GM19099 (cell line): ENCODE data around the gene CHCHD4.

Source experiments
- POLR2A ChIP-seq: IDR thresholded peaks from 3 replicates; pipeline ENCODE4 v1.6.1; 2011; ENCODE audit warnings: low read depth; ENCODE audit not compliant: insufficient read length; ENCODE audit errors: extremely low read depth

Gene CHCHD4

DNA sequence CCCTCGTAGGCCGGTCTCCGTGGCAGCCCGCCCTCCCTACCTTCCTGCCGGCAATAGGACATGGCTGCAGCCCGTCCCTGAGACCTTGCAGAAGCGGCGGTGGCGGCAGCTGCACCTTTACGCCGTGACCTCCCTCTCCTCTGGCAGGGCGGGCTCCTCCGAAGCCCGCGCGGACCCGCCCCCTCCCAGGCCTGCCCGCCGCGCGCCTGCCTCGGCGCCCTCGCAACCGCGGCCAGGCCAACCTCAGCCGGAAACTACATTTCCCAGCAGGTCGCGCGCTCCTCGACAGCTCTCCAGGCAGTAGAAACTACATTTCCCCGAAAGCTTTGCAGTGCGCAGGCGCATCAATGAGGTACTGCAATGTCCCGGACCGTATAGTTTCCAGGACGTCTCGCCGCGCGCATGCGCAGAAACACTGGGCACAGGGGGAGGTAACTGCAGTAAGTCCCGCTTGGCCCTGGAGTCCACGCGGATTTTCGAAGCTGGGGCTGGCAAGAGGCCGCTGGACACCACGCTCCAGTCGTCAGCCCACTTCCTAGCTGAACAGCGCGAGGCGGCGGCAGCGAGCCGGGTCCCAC is at the start of gene CHCHD4, which contains the start of gene TMEM43:
Gene CHCHD4 (minus strand): TSS at position 256 of the 578 bp plus-strand sequence. CDS start 194 bp downstream, at position 62.
Gene TMEM43 (plus strand): TSS at position 438 of the 578 bp plus-strand sequence. CDS start 142 bp downstream, outside the sequence.
- peak; percentile 59 for TF ChIP-seq POLR2A

- TF ChIP-seq POLR2A, result no peak
Observed at GRCh38 chr3:14172496-14172895, 47.8 kb upstream of the CHCHD4 start.

- TF ChIP-seq POLR2A, result no peak
Observed at GRCh38 chr3:14170531-14171159, 46.0 kb upstream of the CHCHD4 start.

DNA sequence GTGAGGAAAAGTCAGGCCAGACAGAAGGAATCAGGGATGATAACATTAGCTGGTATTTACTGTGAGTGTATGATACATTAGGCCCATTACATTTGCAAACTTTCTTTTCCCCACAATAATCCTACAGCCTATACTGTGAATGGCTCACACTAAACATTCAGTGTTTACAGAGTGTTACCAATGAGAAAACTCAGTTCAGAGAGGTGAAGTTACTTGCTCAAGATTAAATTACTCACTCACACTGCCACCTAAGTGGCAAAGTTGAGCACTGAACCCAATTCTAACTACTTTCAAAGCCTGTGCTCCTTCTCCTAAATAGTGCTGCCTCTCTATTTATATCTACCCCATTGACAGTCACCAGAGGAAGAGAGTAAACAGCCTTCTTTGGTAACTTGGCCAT is 45.2 kb upstream of the CHCHD4 start:
- no peak for TF ChIP-seq POLR2A

DNA sequence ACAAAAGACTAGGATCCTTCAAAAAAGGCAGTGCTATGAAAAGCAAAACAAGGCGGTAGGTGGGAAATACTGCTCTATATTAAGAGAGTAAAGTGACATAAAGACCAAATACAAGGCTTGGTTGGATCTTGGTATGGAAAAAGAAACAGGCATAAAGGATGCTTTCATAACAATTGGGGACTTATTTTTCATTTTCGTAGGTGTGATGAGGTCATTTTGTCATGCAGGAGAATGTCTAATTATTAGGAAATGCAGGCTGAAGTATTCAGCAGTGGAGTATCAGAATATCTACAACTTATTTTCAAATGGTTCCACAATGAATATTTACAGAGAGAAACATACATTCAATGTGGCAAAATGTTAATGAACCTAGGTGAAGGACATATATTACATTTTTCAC is 44.8 kb upstream of the CHCHD4 start:
- TF ChIP-seq POLR2A, result no peak

- TF ChIP-seq POLR2A, result no peak
Observed at GRCh38 chr3:14166877-14167603, 42.4 kb upstream of the CHCHD4 start.

- TF ChIP-seq POLR2A, result no peak
Observed at GRCh38 chr3:14162178-14162577, 37.5 kb upstream of the CHCHD4 start.

DNA sequence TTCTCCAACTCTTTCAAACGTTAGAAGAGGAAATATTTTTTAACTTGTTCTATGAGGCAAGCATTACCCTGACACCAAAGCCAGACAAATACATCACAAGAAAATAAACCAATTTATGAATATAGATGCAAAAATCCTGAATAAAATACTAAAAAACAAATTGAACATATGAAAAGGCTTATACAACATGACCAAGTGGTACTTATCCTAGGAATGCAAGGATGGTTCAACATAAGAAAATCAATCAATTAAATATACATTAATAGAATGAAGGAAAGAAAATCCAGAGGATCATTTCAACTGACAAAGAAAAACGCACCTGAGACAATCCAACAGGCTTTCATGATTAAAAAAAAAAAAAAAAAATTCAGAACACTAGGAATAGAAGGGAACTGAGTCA is 36.6 kb upstream of the CHCHD4 start:
- no peak for TF ChIP-seq POLR2A

GRCh38 chr3:14159426-14159825 is 34.8 kb upstream of the CHCHD4 start:
- TF ChIP-seq POLR2A, result no peak

DNA sequence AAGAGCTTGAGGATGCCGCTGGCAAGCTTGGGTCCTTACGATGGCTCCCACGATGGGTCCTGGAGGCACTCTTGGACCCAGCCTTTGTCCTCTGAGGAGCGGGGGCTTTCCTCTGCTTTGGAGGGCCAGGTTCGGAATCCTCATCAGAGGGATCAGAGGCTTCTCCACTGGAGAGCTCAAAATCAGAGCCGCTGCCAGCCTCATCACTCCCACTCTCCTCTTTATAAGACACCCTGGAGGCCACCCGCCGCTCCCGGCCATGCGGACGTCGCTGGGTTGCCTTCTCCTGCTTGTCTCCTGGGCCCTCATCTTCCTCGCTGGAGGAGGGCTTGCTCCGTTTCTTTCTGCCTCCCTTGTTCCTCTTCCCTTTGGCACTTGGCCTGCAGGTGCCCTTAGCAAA is 33.7 kb upstream of the CHCHD4 start:
- no peak for TF ChIP-seq POLR2A

- TF ChIP-seq POLR2A, result no peak
Observed at GRCh38 chr3:14157951-14158350, 33.3 kb upstream of the CHCHD4 start.

- TF ChIP-seq POLR2A, result no peak
Observed at GRCh38 chr3:14156843-14157561, 32.3 kb upstream of the CHCHD4 start.

GRCh38 chr3:14156201-14156600 is 31.5 kb upstream of the CHCHD4 start:
- no peak for TF ChIP-seq POLR2A

DNA sequence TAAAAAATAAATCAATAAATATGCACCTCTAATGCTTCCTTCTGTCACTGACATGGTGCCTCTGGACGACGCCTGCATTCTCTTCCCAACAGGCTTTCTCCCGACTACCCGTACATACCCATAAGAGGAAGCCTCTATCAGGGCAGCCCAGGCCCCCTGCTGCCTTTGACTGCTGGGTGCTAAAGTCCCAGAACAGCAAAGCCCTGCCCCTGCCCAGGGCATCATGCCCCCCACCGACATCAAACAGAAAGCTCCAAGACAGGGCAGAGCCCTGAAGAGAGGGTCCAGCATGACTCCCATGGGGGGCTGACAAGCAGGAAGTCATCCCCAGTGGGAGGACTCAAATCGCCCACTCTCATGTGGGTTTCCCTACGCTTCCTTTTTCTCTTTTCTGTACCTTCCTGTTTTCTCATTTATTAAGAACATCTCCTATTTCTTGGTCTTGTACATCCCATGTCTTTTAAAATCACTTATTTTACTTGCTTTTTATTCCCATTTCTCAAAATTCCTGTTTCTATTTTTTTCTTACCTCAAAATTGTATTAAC is 30.3 kb upstream of the CHCHD4 start:
- no peak for TF ChIP-seq POLR2A

- no peak for TF ChIP-seq POLR2A
Observed at GRCh38 chr3:14154276-14154675, 29.6 kb upstream of the CHCHD4 start.
